GM18951 (cell line): ENCODE data around the gene SMCO2.

Experiments
- POLR2A ChIP-seq: IDR thresholded peaks from 4 replicates; pipeline ENCODE4 v1.6.1; 2011; ENCODE audit warnings: mild to moderate bottlenecking; ENCODE audit not compliant: insufficient read length, insufficient read depth; ENCODE audit errors: extremely low read depth
- in situ Hi-C: fragments of 300-500 bp; cut with MboI; formaldehyde crosslinking; loops from one replicate; pipeline ENCODE4 v1.12.0; 2022; ENCODE audit warnings: low sequenced_read_pairs, mixed read lengths, inconsistent platforms; ENCODE audit not compliant: unreplicated experiment

The SMCO2 gene

GRCh38 chr12:27515671-27516070, 69.1 kb downstream of the SMCO2 start:
- TF ChIP-seq POLR2A: no peak
- in situ Hi-C loops: no loop called here

- TF ChIP-seq POLR2A: no peak
- in situ Hi-C loops: no loop called here
Measured at GRCh38 chr12:27516625-27517024, 70.1 kb downstream of the SMCO2 start.

GRCh38 chr12:27517546-27517945, 71.0 kb downstream of the SMCO2 start:
- in situ Hi-C loops: no loop called here
- no peak for TF ChIP-seq POLR2A

- in situ Hi-C loops: no loop called here
- no peak for TF ChIP-seq POLR2A
Measured at GRCh38 chr12:27517961-27518665, 71.6 kb downstream of the SMCO2 start.

GRCh38 chr12:27521066-27521465, 74.5 kb downstream of the SMCO2 start:
- in situ Hi-C loops: no loop called here
- no peak for TF ChIP-seq POLR2A

GRCh38 chr12:27521981-27522380, 75.4 kb downstream of the SMCO2 start:
- TF ChIP-seq POLR2A: no peak
- in situ Hi-C loops: no loop called here

GRCh38 chr12:27523305-27523641, 76.7 kb downstream of the SMCO2 start:
- in situ Hi-C loops: no loop called here
- TF ChIP-seq POLR2A: no peak

GRCh38 chr12:27523642-27524493, 77.3 kb downstream of the SMCO2 start, which contains the start of gene PPFIBP1:
Gene PPFIBP1, plus strand, starts transcription at chr12:27524206. Its CDS starts 109,191 bp downstream, at chr12:27633397.
- TF ChIP-seq POLR2A: peak; percentile 63
- in situ Hi-C loops: no loop called here

- in situ Hi-C loops: no loop called here
- no peak for TF ChIP-seq POLR2A
Measured at GRCh38 chr12:27524494-27524835, 77.9 kb downstream of the SMCO2 start.

GRCh38 chr12:27524839-27525753, 78.6 kb downstream of the SMCO2 start:
- no peak for TF ChIP-seq POLR2A
- in situ Hi-C loops: no loop called here

- in situ Hi-C loops: no loop called here
- TF ChIP-seq POLR2A: no peak
Measured at GRCh38 chr12:27527512-27527911, 81.0 kb downstream of the SMCO2 start.

- TF ChIP-seq POLR2A: no peak
- in situ Hi-C loops: no loop called here
Measured at GRCh38 chr12:27528788-27529187, 82.3 kb downstream of the SMCO2 start.
